ENCODE data around the gene ADGRG3. TPM values are rescaled to one million over a fixed set of nuclear protein-coding genes. Genes with fewer than 3 reads are reported as not detected.
A peak's percentile ranks its signal among the peaks of the same experiment; 100 is the strongest.

ADGRG3 gene
- total and polyA plus RNA-seq, 10 of the 15 experiments (the other 5 are each of a cell fraction or from before 2014, with no cell fraction given), result 0.10 to 0.11 (median 0.10) TPM; not detected in 7

GRCh38 chr16:57689762-57690558 lies 21.9 kb downstream of the ADGRG3 start:
- RAD21 ChIA-PET (ENCODE audit: unreplicated experiment), result interaction anchor here (1.3 kb wide), 1 partner anchor 80 kb away, joined by 3 read pairs; no protein-coding TSS in a partner anchor
- peak; percentile 95 for FAIRE-seq
- peak; percentile 77 for TF ChIP-seq CREM (IDR thresholded peaks at IDR 0.05; ENCODE audit: low read depth)
- TF ChIP-seq HDGF (IDR thresholded peaks at IDR 0.05), result 0 out of 2 replicates have a peak, but pooled peaks have one; percentile 32
- peak; percentile 83 for TF ChIP-seq RUNX3 (IDR thresholded peaks at IDR 0.05; ENCODE audit: low read length)
- TF ChIP-seq SP1 (IDR thresholded peaks at IDR 0.05; ENCODE audit: low read depth, low read length), result peak; percentile 19
- 0 out of 2 replicates have a peak, but pooled peaks have one; percentile 8 for TF ChIP-seq TCF3 (IDR thresholded peaks at IDR 0.05; ENCODE audit: borderline replicate concordance, insufficient read depth, low read depth, low read length)
- TF ChIP-seq BACH1 (IDR thresholded peaks at IDR 0.05; ENCODE audit: borderline replicate concordance), result no peak
- TF ChIP-seq LARP7 (IDR thresholded peaks at IDR 0.05), result no peak
- TF ChIP-seq ZNF384 (IDR thresholded peaks at IDR 0.05; ENCODE audit: borderline replicate concordance, low read depth, low read length), result no peak
- TF ChIP-seq CBFB (IDR thresholded peaks at IDR 0.05; ENCODE audit: low read depth), result 0 out of 2 replicates have a peak, but pooled peaks have one; percentile 17
- no peak for TF ChIP-seq MYC (IDR thresholded peaks at IDR 0.05; ENCODE audit: insufficient read depth, insufficient read length, insufficient replicate concordance, low read length, severe bottlenecking)
- TF ChIP-seq POLR2A (IDR thresholded peaks at IDR 0.05; ENCODE audit: low read depth, low read length), result peak; percentile 61
- peak; percentile 42 to 57; a peak in 1 of 4 replicates for TF ChIP-seq IKZF2 (IDR thresholded peaks at IDR 0.05)
- TF ChIP-seq ATF2 (IDR thresholded peaks at IDR 0.05; ENCODE audit: low read length), result peak; percentile 59; the same call in 1 of the 2 replicates
- peak; percentile 58; the same call in 1 of the 2 replicates for TF ChIP-seq SMARCA5 (IDR thresholded peaks at IDR 0.05)
- TF ChIP-seq FOXK2 (IDR thresholded peaks at IDR 0.05), result no peak
- peak; percentile 78 for TF ChIP-seq CREB1 (IDR thresholded peaks at IDR 0.05; ENCODE audit: low read depth)
- TF ChIP-seq CEBPB (IDR thresholded peaks at IDR 0.05; ENCODE audit: borderline replicate concordance in 1 of 2, low read depth in 2 of 2, low read length in 2 of 2), result peak in 1 of 2 experiments; percentile 59; a peak in 2 of 4 replicates
- peak; percentile 38; the same call in 1 of the 2 replicates for TF ChIP-seq ZNF687 (IDR thresholded peaks at IDR 0.05)

More at GRCh38 chr16:57689762-57690558, 21.9 kb downstream of the ADGRG3 start:
- in situ Hi-C loops (cut with MboI) (no loop called here), intact Hi-C loops (cut with micrococcal nuclease; ENCODE audit: unreplicated experiment) (loop anchor here (2.0 kb wide), 1 partner anchor 45 kb away; the partner anchor contains the start of gene KATNB1)
- H3K27ac ChIP-seq (ENCODE audit: control insufficient read depth, insufficient read depth), result no peak overlapping the region
- peak overlapping the region; percentile 75 for H2AFZ ChIP-seq (ENCODE audit: control insufficient read depth, low read depth, low read length)
- CTCF ChIA-PET, result interaction anchor here (0.7 to 1.1 kb wide), 5 partner anchors 30 to 114 kb away, joined by 3 to 5 read pairs (median 3); no protein-coding TSS in a partner anchor
- WGBS (ENCODE audit: insufficient coverage, insufficient replicate concordance, low lambda C conversion rate, missing lambda C conversion rate), result 12% methylated on average over 13 of the region's 13 CpGs
- H3K9me3 ChIP-seq (replicated peaks; ENCODE audit: control insufficient read depth, insufficient read depth, low read length), result no peaks in the 10 kb centered on the region
- ATAC-seq (peak; percentile 88), DNase-seq (ENCODE audit: low read depth, low spot score) (peak; percentile 57)
- H3K36me3 ChIP-seq (ENCODE audit: control insufficient read depth in 2 of 2, insufficient read depth in 2 of 2, low read length in 1 of 2), result no peaks in the 10 kb centered on the region
- no peaks in the 10 kb centered on the region for H3K27me3 ChIP-seq (replicated peaks in 1 of 2; ENCODE audit: control insufficient read depth in 2 of 2, insufficient read depth in 2 of 2, low read length in 1 of 2)
- POLR2A ChIA-PET, result interaction anchor here (0.7 to 2.6 kb wide), 2 partner anchors 45 to 119 kb away, joined by 3 to 10 read pairs; partner anchors contain the start of gene KATNB1
- no peak overlapping the region; the same call in 1 of the 2 replicates for H3K9ac ChIP-seq (ENCODE audit: control insufficient read depth, insufficient read depth, low read length)
- no peaks in the 10 kb centered on the region for H3K79me2 ChIP-seq (ENCODE audit: control insufficient read depth, insufficient read depth, low read length)
- H3K4me2 ChIP-seq (ENCODE audit: control insufficient read depth, insufficient read depth), result peak overlapping the region; percentile 10
- SMC1A ChIA-PET (ENCODE audit: uncharacterized antibody, unreplicated experiment), result interaction anchor here (0.5 to 1.8 kb wide), 4 partner anchors 10 to 1041 kb away, joined by 3 to 7 read pairs (median 3); no protein-coding TSS in a partner anchor
- BruUV-seq (replicated peaks), result no TSS peak
- H3K4me3 ChIP-seq, result 0 out of 2 replicates have a peak overlapping the region, but pooled peaks have one; percentile 6
- peaks cover 17% of the 10 kb centered on the region for H3K4me1 ChIP-seq (ENCODE audit: control insufficient read depth, insufficient read depth, low read length)
- H4K20me1 ChIP-seq (ENCODE audit: control insufficient read depth, insufficient read depth), result no peaks in the 10 kb centered on the region
